LNCAP (cell line): ENCODE measurements around the gene ZNF444.

Experiments
- TF ChIP-seq, protein P1 (sequence below): fragments of 450-650 bp; IDR thresholded peaks from 2 replicates; pipeline ENCODE4 v1.5.1; 2017; ENCODE audit warnings: mild to moderate bottlenecking

ZNF444 gene

DNA sequence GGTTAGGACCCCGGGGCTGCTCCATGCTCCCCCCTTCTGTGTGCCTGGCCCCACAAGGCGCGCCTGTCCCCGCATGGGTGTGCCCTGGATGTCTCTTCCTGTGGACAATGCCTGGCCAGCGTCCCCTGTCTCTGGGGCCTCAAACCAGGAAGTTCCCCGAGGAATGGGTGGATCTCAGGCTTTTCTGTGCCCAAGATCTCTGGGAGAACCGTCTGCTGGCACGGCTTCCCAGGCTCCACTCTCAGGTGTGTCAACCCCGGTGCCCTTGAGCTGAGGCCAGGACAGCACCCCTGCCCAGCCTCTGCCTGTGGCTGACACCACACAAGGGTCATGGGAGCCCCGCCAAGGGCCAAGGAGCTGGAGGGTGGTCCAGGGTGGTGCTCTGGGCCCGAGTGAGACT, 15.7 kb downstream of the ZNF444 start:
- TF ChIP-seq, protein P1, sequence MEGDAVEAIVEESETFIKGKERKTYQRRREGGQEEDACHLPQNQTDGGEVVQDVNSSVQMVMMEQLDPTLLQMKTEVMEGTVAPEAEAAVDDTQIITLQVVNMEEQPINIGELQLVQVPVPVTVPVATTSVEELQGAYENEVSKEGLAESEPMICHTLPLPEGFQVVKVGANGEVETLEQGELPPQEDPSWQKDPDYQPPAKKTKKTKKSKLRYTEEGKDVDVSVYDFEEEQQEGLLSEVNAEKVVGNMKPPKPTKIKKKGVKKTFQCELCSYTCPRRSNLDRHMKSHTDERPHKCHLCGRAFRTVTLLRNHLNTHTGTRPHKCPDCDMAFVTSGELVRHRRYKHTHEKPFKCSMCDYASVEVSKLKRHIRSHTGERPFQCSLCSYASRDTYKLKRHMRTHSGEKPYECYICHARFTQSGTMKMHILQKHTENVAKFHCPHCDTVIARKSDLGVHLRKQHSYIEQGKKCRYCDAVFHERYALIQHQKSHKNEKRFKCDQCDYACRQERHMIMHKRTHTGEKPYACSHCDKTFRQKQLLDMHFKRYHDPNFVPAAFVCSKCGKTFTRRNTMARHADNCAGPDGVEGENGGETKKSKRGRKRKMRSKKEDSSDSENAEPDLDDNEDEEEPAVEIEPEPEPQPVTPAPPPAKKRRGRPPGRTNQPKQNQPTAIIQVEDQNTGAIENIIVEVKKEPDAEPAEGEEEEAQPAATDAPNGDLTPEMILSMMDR = no peak

DNA sequence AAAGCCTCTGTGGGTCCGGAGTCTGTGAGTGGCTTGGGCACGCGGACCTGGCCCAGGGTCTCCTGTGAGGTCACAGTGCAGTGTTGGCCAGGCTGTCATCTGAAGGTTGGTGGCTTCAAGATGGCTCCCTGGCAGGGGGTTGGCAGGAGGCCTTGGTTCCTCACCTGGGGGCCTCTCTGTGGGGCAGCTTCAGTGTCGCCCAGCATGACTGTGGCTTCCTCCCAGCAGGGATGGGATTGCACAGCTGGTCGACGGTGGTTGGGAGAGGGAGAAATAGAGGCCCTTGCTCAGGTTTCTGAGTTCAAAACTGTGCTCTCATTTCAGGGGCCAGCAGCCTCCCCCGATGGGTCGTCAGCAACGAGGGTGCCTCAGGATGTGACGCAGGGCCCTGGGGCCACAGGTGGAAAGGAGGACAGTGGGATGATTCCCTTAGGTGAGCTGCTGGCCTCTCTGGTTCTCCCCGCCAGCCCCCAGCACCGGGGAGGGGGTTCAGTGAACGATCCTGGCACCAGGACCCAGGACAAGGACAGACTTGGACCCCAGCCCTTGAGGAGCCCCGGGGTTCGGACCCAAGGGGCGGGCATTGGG, 17.2 kb downstream of the ZNF444 start:
- TF ChIP-seq, protein P1 = no peak

DNA sequence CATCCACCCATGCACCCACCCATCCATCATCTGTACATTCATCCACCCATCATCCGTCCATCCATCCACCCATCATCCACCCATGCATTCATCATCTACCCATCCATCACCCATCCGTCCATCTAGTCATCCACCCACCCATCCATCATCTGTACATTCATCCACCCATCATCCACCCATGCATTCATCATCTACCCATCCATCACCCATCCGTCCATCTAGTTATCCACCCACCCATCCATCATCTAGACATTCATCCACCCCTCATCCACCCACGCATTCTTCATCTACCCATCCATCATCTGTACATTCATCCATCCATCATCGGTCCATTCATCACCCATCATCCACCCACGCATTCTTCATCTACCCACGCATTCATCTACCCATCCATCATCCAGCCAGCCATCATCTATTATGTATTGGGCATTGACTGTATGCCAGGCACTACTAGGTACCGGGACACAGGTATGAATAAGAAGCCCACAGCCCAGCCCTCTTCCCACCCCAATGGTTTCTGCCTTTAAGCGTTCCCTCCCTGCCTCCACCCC, 18.0 kb downstream of the ZNF444 start:
- TF ChIP-seq, protein P1 = no peak

DNA sequence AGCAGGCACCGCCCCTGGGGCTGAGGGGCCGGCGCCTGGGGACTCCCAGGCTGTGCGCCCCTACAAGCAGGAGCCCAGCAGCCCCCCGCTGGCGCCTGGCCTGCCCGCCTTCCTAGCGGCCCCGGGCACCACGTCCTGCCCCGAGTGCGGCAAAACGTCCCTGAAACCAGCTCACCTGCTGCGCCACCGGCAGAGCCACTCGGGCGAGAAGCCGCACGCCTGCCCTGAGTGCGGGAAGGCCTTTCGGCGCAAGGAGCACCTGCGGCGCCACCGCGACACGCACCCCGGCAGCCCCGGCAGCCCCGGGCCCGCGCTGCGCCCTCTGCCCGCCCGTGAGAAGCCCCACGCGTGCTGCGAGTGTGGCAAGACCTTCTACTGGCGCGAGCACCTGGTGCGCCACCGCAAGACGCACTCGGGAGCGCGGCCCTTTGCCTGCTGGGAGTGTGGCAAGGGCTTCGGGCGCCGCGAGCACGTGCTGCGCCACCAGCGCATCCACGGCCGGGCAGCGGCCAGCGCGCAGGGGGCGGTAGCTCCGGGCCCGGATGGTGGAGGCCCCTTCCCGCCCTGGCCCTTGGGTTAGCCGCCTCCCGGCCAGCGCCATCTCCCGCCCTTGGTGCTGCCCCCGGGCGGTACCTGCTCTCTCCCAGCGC, 18.7 kb downstream of the ZNF444 start:
- TF ChIP-seq, protein P1 = no peak

DNA sequence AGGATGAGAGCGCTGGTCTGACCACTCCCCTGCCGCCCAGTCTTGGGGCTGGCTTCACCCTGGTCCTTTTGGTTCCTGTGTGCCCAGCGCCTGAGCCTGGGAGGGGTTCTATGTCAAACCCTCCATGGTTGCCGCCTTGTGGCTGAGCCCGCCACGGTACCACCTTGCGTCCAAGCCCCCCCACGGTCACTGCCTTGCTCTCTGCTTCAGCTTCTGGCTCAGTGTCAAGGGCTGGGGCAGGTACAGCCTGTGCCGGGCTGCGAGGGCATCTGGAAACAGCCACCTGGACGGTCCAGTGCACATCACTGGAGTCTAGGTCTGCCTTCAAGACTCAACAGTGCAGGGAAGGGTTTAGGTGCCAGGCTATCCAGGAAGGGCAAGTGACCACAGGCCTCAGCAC, 20.4 kb downstream of the ZNF444 start:
- TF ChIP-seq, protein P1 = no peak

DNA sequence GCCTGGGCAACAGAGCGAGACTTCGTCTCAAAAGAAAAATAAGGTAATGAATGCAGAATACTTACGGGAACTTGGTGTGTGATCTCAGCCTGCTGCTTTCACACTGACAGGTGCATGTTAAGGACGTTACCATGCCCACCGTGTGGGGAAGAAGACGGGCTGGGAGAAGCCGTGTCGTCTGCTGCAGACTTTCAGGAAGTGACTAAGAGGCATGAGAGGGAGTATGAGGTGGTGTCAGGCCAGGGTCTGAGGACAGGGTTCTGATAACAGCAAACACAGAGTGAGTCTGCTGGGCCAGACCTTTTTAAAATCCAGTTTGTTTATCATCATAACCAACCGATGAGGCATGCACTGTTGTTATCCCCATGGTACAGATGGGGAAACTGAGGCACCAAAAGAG, 21.2 kb downstream of the ZNF444 start:
- TF ChIP-seq, protein P1 = no peak

DNA sequence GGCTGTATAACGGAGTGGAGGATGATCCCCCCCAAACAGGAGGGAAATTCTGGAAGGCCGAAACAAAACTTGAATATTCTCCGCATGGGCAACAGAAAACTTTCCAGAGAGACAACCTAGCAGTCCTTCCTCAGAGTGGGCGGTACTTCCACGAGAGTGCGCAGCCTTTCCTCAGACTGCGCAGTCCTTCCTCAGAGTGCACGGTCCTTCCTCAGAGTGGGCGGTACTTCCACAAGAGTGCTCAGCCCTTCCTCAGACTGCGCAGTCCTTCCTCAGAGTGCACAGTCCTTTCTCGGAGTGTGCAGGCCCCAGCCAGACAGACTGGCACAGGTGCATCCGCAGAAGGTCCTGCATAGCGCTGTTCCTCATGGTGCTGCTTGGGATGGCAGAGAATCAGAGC, 22.0 kb downstream of the ZNF444 start:
- TF ChIP-seq, protein P1 = no peak
